ENCODE results near the gene BMPR1A.

- no peak for TF ChIP-seq CTCF (conservative IDR thresholded peaks at IDR 0.05; ENCODE audit: low read length)
- no peak for TF ChIP-seq EZH2phosphoT487 (IDR thresholded peaks at IDR 0.05; ENCODE audit: borderline replicate concordance, low read depth, low read length)
Observed at GRCh38 chr10:86709396-86710185, 46.8 kb upstream of the BMPR1A start.

Measured in OCI-LY7 (cell line).